ENCODE measurements around the gene TCF15.

DNA sequence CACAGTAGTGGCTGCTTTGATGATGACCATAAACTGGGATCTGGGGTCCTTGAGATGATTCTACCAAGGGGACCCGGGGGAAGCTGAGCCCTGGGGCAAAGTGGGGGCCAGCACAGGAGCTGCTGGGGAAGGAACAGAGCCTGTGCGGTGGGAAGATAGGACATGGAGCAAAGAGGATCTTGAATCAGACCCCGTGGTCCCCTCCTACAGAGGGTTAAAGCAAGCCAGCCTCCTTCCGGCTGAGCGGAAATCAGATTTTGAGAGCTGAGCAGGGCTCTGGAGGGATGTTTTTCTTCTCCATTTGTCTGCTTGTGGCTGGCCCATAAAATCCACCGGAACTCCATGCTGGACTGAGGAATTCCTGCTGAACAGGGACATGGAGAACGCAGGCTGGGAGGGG is 10.1 kb upstream of the TCF15 start:
- TF ChIP-seq POLR2A (IDR thresholded peaks at IDR 0.05) (no peak), POLR2AphosphoS5 (IDR thresholded peaks at IDR 0.05) (no peak)
- TF ChIP-seq, protein P1, sequence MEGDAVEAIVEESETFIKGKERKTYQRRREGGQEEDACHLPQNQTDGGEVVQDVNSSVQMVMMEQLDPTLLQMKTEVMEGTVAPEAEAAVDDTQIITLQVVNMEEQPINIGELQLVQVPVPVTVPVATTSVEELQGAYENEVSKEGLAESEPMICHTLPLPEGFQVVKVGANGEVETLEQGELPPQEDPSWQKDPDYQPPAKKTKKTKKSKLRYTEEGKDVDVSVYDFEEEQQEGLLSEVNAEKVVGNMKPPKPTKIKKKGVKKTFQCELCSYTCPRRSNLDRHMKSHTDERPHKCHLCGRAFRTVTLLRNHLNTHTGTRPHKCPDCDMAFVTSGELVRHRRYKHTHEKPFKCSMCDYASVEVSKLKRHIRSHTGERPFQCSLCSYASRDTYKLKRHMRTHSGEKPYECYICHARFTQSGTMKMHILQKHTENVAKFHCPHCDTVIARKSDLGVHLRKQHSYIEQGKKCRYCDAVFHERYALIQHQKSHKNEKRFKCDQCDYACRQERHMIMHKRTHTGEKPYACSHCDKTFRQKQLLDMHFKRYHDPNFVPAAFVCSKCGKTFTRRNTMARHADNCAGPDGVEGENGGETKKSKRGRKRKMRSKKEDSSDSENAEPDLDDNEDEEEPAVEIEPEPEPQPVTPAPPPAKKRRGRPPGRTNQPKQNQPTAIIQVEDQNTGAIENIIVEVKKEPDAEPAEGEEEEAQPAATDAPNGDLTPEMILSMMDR (IDR thresholded peaks at IDR 0.05), result no peak

Data from upper lobe of left lung (tissue), 4 donors.